HG02938 (cell line): ENCODE results near the gene SLC12A8.

Source experiments
- ATAC-seq: cut with Tn5 transposase; IDR thresholded peaks from one replicate; pipeline ENCODE4 v1.9.1; 2021; ENCODE audit warnings: mild to moderate bottlenecking, moderate library complexity; ENCODE audit not compliant: unreplicated experiment

The SLC12A8 gene

GRCh38 chr3:125033616-125034015, 178.9 kb downstream of the SLC12A8 start:
- ATAC-seq: no peak

GRCh38 chr3:125033135-125033534, 179.4 kb downstream of the SLC12A8 start:
- no peak for ATAC-seq

- no peak for ATAC-seq
These were observed 179.9 kb downstream of the SLC12A8 start for GRCh38 chr3:125032683-125033082.
